ES-I3 (cell line): ENCODE results near the gene KIAA0825.

Experiments
- H3K36me3 ChIP-seq: 2 replicates; pipeline ENCODE4 v1.6.1; 2013; ENCODE audit warnings: mild to moderate bottlenecking, low read length, control low read depth, moderate library complexity; ENCODE audit not compliant: insufficient read depth
- H3K4me1 ChIP-seq: 2 replicates; pipeline ENCODE4 v1.6.1; 2013; ENCODE audit warnings: mild to moderate bottlenecking, control low read depth, low read length; ENCODE audit not compliant: insufficient read depth
- H3K9ac ChIP-seq: 2 replicates; pipeline ENCODE4 v1.6.1; 2013; ENCODE audit warnings: low read depth, mild to moderate bottlenecking, low read length, moderate library complexity
- H3K9me3 ChIP-seq: 2 replicates; pipeline ENCODE4 v1.6.1; 2013; ENCODE audit warnings: mild to moderate bottlenecking, low read length, moderate library complexity; ENCODE audit not compliant: control insufficient read depth, insufficient read depth

Gene KIAA0825, protein sequence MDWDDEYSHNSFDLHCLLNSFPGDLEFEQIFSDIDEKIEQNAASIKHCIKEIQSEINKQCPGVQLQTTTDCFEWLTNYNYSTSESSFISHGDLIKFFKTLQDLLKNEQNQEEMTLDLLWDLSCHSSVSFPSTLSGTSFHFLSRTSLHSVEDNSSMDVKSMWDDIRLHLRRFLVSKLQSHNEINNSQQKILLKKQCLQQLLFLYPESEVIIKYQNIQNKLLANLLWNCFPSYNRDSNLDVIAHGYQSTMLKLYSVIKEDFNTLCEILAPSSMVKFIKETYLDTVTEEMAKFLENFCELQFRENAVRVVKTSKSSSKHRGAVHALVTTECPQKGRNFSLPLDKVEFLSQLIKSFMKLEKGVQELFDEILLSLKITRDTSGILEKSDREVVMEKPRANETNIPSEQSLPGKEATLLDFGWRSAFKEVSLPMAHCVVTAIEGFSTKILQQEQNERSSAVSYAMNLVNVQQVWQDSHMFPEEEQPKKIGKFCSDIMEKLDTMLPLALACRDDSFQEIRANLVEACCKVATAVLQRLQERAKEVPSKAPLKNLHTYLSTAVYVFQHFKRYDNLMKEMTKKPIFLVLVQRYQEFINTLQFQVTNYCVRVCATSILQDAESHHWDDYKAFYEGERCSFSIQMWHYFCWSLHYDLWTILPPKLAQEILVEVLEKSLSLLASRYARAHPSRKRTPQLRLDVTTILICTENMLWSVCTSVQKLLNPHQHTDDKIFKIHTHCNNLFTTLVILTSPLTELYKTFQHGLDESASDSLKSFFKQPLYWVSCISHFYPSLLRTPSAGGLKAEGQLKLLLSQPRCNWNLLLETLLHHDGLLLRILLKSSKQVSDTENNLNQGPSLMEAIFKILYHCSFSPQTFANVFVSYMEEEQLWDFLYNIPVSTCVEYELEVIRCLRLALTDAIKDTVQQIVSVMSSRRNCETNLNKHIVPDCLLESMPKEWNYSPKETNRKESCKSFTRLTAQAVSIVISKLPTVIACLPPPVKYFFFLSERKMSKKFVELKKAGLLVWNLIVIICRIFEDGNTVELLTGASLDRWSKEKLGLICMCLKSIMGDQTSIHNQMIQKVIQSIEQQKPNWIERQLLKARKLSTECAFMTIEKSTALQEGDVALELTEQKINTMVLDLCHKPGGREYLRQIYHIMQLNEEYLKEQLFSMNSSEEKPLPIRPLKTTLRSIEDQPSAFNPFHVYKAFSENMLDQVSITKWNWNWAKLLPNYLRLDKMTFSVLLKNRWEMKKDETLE (N-terminal part only)

DNA sequence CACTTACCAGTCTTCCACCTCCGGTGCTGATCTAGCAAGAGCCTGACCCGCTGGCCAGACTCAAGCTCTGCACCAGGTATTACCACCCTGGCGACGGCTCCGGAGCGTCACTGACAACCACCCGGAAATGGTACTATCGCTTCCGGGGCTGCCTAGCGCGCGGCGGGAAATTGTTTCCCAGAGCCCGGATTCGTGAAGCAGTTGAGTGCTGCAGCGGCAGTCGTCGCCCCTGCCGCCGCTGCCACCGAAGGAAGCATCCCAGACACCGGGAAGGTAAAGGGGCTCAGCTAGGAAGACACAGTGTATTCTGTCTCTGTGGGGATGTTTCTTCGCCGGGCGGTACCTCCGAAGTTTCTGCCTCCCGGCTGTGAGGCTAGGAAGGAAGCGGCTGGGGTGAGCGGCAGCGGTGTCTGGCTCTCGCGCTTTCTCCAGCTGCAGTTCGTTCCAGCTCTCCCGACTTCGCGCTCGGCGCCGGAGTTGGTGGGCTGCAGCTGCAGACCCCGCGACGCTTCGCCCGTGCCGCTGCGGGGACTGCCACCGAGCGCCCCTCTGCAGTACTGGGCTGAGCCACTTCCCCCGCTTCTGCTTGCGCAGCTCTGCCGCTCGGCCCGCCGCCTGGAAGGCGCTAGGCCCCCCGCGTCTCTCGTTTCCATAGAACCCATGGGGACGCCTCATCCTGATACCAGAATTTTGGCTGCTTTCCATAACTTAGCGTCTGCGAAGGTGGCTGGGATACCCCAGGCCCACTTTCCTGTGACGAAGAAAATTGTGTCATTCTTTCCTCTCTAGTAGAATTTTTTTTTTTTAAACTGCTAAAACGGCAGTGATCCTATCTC is at the start of gene KIAA0825, which contains the start of gene SLF1:
KIAA0825 (minus strand) TSS at position 112 of the 836 bp plus-strand sequence. CDS start 81,478 bp downstream, outside the sequence.
SLF1 (plus strand) TSS at position 177 of the 836 bp plus-strand sequence. CDS start 10,142 bp downstream, outside the sequence.
- Histone ChIP-seq H3K9ac (peak within 1 kb of the TSS; percentile 85), H3K9me3 (no peaks in the 10 kb centered on the region), H3K36me3 (no peaks in the 10 kb centered on the region), H3K4me1 (peaks cover 18% of the 10 kb centered on the region)

DNA sequence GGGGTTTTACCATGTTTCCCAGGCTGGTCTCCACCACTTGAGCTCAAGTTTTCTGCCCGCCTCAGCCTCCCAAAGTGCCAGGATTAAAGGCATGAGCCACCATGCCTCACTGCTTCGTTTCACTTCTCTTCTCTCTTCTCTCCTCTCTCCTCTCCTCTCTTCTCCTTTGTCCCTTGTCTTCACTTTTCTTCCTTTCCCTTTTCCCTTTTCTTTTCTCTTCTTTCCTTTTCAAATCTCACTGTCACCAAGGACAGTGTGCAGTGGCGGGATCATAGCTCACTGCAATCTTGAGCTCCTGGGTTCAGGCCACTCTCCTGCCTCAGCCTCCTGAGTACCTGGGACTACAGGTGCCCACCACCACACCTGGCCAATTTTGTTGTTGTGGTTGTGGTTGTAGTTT is 49.5 kb upstream of the KIAA0825 start:
- H3K36me3 ChIP-seq = peaks cover 4% of the 10 kb centered on the region; the same call in 1 of the 2 replicates
- no peaks in the 10 kb centered on the region for H3K4me1 ChIP-seq
- H3K9me3 ChIP-seq = no peaks in the 10 kb centered on the region
- H3K9ac ChIP-seq = no peak overlapping the region

DNA sequence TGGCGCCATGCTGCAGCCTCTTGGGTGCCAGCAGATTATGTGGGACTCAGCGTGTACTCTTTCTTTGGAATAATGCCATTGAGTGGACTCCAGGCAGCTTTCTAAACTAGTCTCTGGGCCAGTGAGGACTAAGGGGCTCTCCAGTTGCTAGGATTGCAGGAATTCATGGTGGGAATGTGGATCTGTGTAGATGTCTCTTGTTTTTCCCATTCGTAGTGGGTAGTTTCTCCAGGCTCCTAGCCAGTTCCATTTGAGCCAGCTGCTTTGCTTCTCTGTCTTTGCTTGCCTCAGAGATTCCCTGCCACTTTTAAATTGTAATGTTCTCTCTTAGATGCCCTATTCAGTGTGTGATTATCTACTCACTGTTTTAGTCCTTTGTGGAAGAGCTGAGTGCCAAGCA is 42.7 kb upstream of the KIAA0825 start:
- peaks cover 4% of the 10 kb centered on the region; the same call in 1 of the 2 replicates for H3K36me3 ChIP-seq
- no peak overlapping the region for H3K9ac ChIP-seq
- H3K4me1 ChIP-seq = no peaks in the 10 kb centered on the region
- H3K9me3 ChIP-seq = no peaks in the 10 kb centered on the region; the same call in 1 of the 2 replicates

DNA sequence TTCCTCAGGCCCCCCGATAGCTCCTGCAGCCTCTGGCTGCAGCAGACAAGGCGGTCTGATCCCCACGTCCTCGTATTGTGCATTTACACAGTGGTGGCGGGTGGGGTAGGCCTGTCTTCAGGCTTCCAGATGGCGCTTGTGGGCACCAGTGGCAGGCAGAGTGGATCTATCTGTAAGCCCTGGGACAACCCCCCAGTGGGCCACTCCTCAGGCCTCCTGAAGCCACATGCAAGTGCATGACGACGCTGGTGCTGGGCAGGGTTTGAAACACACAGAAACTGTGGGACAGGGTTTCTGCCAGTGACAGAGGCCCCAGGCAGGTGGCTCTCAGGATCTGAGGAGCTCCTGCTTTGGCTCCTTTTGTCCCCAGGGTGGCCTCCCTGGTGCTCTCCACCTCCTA is 42.1 kb upstream of the KIAA0825 start:
- H3K36me3 ChIP-seq = peaks cover 4% of the 10 kb centered on the region; the same call in 1 of the 2 replicates
- no peak overlapping the region for H3K9ac ChIP-seq
- peaks cover 3% of the 10 kb centered on the region for H3K9me3 ChIP-seq
- H3K4me1 ChIP-seq = no peaks in the 10 kb centered on the region

DNA sequence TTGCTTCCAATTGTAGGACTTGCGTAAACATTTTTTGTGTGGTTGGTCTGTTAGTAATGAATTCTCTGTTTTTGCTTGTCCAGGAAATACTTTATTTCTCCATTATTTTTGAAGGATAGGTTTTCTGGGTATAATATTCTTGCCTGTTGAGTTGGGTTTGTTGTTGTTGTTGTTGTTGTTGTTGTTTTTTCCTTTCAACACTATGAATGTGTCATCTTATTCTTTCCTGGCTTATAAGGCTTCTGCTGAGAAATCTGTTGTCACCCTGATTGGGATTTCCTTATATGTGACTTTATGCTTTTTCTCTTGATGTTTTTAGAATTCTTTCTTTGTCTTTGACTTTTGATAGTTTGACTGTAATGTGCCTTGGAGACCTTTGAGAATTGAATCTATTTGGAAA is 39.9 kb upstream of the KIAA0825 start:
- H3K36me3 ChIP-seq = no peaks in the 10 kb centered on the region; the same call in none of the 2 replicates
- no peaks in the 10 kb centered on the region for H3K4me1 ChIP-seq

DNA sequence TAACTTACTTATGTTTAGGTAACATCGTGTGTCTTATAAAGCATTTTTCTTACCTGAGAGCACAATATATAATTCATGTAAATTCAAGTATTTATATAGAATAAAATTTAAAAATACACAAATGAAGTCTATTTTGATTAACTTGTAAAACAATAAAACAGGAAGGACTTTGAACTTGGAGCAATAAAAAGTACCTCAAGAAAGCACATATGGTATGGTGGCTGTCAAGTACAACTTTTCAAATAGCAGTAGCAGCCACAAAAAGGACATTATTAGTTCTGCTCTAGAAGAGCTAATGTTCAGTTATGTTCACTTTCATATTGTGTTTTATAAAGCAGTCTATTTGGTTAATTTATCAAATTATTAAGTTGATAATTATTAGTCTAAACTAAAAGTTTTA is 31.5 kb upstream of the KIAA0825 start:
- H3K9me3 ChIP-seq = peaks cover 3% of the 10 kb centered on the region; the same call in 1 of the 2 replicates
- H3K9ac ChIP-seq = no peak overlapping the region
- H3K4me1 ChIP-seq = no peaks in the 10 kb centered on the region
- no peaks in the 10 kb centered on the region; the same call in none of the 2 replicates for H3K36me3 ChIP-seq

More for the DNA sequence above, 39.9 kb upstream of the KIAA0825 start:
- Histone ChIP-seq H3K9me3 (peaks cover 8% of the 10 kb centered on the region), H3K9ac (no peak overlapping the region)

DNA sequence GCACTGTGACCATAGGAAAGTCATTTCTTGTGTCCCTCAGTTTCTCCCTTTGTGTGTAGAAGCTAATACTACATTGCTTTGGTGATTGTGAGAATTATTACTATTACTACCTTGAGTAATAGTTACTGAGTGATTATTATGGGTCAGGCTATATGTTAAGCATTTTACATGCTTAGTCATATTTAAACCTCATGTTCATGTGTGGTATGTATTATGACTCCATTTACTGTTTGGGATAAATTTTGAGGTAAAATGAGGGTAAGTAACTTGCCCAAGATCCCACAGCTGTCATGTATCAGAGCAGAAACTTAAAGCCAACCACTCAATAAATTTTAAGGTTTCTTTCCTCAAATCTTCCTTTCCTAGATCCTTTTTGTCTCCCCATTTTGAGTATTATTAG is 28.4 kb upstream of the KIAA0825 start:
- Histone ChIP-seq H3K4me1 (no peaks in the 10 kb centered on the region), H3K9ac (no peak overlapping the region), H3K36me3 (no peaks in the 10 kb centered on the region), H3K9me3 (no peaks in the 10 kb centered on the region)

DNA sequence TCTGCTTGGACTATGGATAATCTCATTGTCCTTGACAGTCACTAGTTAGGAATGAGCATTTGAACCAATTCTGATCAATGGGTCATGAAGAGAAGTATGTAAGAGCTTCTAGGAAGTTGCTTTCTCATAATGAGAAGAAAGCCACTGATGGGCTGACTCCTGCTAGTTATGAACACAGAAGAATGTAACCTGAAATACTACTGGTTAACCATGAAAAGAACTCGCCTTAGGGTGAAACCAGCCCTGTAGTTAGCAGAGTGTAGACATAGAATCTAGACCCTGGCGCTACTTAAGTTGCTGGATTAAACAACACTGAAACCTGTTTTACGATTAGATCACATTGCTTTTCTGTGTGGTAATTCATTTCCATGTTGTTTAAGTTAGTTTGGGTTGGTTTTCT is 26.6 kb upstream of the KIAA0825 start:
- H3K9ac ChIP-seq = no peak overlapping the region
- 0 out of 2 replicates have a peak, but pooled peaks cover 2% of the 10 kb centered on the region for H3K9me3 ChIP-seq
- no peaks in the 10 kb centered on the region for H3K4me1 ChIP-seq
- no peaks in the 10 kb centered on the region for H3K36me3 ChIP-seq

DNA sequence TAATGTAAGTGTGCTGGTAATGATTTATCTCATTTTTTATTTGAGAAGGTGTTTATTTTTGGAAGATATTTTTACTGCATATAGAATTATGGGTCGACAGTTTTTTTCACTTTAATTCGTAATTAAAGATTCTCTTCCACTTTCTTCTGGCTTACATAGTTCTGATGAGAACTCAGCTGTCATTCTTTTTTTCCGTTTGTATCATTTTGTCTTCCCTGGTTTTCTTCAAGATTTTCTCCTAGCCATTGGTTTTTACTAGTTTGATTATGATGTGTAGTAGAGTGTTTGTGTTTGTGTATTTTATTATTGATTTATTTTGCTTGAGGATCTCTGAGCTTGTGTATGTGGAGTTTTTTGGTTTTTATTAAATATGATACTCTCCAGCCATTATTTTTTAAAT is 21.8 kb upstream of the KIAA0825 start:
- peaks cover 5% of the 10 kb centered on the region for H3K9me3 ChIP-seq

DNA sequence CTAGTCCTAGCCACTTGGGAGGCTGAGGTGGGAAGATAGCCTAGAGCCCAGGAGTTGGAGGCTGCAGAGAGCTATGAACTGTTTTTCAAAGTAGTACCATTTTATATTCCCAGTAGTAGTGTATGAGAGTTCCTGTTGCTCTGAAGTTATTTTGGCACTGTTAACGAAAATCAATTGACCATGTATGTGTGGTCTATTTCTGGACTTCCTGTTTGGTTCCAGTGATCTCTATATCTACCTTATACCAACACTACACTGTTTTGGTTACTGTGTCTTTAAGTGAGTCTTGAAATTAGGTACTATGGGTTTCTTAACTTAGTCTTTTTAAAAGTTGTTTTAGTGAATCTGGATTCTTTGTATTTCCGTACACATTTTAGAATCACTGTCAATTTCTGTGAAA is 13.6 kb upstream of the KIAA0825 start:
- no peak overlapping the region for H3K9ac ChIP-seq
- H3K36me3 ChIP-seq = no peaks in the 10 kb centered on the region
- no peaks in the 10 kb centered on the region for H3K4me1 ChIP-seq
- H3K9me3 ChIP-seq = peaks cover under 1% of the 10 kb centered on the region; the same call in 1 of the 2 replicates

More for the DNA sequence above, 21.8 kb upstream of the KIAA0825 start:
- H3K9ac ChIP-seq = no peak overlapping the region
- H3K4me1 ChIP-seq = no peaks in the 10 kb centered on the region
- no peaks in the 10 kb centered on the region; the same call in 1 of the 2 replicates for H3K36me3 ChIP-seq

DNA sequence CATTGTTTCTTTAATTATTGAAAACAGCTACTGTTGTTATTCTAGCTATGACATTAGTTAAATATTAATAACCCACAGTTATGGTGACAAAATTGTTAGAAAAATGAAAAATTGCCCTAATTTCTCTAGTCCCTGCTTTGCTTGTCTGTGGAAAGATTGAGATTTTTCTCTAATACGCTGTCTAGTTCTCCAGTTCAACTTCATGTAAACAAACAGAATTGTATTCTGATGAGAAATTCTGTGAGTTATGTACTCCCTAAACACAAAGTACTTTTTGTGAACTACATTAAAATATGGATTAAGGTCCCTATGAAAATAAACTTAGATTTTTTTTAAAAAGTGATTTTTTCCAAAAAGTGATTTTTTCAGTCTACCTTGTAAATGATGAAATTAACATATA is 8.8 kb upstream of the KIAA0825 start:
- Histone ChIP-seq H3K9ac (no peak overlapping the region), H3K36me3 (no peaks in the 10 kb centered on the region), H3K9me3 (no peaks in the 10 kb centered on the region), H3K4me1 (no peaks in the 10 kb centered on the region)

DNA sequence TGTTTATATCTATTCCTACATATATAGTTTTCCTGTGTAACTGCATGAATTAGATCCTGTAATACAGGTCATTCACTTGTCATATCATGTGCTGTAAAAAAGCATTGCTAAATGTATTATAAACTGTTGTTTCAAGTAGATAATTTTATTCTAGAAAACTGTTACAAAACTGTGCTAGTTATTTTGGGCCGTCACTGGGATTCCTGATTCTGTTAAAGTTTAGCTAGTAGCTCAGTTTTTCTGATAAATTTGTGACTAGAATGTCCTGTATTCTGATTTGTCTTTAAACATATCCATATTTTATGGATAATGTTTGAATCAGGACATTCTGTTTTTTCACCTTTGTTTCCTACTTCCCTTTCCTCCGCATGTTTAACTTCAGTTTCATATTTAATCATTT is 5.5 kb upstream of the KIAA0825 start:
- H3K36me3 ChIP-seq = no peaks in the 10 kb centered on the region
- no peak overlapping the region for H3K9ac ChIP-seq
- H3K9me3 ChIP-seq = no peaks in the 10 kb centered on the region
- no peaks in the 10 kb centered on the region for H3K4me1 ChIP-seq

DNA sequence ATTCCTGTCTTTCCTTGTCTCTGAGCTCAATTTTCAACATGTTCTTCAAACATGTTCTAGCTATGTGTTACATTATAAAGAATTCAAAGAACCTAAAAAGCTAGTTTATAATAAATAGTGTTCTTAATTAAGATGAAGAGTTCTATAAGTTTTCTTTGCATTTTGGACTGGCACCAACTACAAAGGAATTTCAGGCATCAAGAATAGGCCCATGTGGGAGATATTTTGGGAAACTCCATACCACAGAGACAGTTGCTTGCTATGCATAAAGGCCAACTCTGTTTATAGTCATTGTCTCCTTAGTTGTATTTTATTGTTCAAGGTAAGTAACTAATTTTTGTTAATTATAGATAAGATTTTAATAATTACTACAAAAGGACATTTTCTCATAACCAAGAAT is 4.6 kb upstream of the KIAA0825 start:
- Histone ChIP-seq H3K9me3 (no peaks in the 10 kb centered on the region), H3K36me3 (no peaks in the 10 kb centered on the region), H3K4me1 (no peaks in the 10 kb centered on the region), H3K9ac (no peak overlapping the region)
